ENCODE results near the gene ABCD1. TPM values are rescaled to one million over a fixed set of nuclear protein-coding genes. Genes with fewer than 3 reads are reported as not detected.
A peak's percentile ranks its signal among the peaks of the same experiment; 100 is the strongest.

The ABCD1 gene
- total RNA-seq, 1 donor from 2014 or later, result 6.6 TPM

DNA sequence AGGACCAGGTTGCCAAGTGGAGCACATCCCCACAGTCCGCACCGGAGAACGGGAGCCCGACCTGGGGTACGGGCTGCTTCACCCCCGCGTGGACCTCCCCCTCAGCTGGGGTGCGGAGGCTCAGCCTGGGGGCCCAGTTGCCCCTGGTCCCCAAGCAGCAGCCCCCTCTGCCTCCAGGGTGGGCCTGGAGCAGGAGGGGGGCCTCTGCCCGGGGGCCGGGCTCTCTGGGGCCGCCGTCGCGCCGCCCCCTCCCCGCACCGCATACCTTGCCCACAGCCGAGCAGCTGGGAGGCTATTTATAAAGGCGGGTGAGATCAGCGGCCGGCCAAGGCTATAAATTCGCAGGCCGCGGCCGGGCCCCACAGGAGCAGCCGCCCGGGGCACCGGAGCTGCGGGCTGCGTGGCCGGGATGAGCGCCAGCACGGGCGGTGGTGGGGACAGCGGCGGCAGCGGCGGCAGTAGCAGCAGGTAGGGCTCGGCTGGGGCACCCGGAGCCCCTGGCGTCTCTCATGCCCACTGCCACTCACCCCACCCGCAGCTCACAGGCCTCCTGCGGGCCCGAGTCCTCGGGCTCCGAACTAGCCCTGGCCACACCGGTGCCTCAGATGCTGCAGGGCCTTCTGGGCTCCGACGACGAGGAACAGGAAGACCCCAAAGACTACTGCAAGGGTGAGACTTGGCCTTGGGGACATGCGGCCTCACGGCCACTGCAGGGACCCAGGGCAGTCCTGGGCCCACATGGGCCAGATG lies 56.2 kb downstream of the ABCD1 start, which contains the start of gene SRPK3:
SRPK3 (plus strand) TSS at position 364 of the 750 bp plus-strand sequence; CDS start at position 410, 46 bp downstream.
- Mint-ChIP-seq H3K4me3 (peak within 1 kb of the TSS; percentile 55), H3K4me1 (peaks cover 8% of the 10 kb centered on the region), H3K27me3 (ENCODE audit: low read depth) (no peaks in the 10 kb centered on the region), H3K36me3 (ENCODE audit: low read depth) (no peaks in the 10 kb centered on the region), H3K27ac (ENCODE audit: unreplicated experiment) (peak within 1 kb of the TSS; percentile 6), H3K9me3 (no peaks in the 10 kb centered on the region)
- TF ChIP-seq, protein P1, sequence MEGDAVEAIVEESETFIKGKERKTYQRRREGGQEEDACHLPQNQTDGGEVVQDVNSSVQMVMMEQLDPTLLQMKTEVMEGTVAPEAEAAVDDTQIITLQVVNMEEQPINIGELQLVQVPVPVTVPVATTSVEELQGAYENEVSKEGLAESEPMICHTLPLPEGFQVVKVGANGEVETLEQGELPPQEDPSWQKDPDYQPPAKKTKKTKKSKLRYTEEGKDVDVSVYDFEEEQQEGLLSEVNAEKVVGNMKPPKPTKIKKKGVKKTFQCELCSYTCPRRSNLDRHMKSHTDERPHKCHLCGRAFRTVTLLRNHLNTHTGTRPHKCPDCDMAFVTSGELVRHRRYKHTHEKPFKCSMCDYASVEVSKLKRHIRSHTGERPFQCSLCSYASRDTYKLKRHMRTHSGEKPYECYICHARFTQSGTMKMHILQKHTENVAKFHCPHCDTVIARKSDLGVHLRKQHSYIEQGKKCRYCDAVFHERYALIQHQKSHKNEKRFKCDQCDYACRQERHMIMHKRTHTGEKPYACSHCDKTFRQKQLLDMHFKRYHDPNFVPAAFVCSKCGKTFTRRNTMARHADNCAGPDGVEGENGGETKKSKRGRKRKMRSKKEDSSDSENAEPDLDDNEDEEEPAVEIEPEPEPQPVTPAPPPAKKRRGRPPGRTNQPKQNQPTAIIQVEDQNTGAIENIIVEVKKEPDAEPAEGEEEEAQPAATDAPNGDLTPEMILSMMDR (conservative IDR thresholded peaks at IDR 0.05), result no peak
- DNase-seq (ENCODE audit: low read depth, low spot score), result no peak

DNA sequence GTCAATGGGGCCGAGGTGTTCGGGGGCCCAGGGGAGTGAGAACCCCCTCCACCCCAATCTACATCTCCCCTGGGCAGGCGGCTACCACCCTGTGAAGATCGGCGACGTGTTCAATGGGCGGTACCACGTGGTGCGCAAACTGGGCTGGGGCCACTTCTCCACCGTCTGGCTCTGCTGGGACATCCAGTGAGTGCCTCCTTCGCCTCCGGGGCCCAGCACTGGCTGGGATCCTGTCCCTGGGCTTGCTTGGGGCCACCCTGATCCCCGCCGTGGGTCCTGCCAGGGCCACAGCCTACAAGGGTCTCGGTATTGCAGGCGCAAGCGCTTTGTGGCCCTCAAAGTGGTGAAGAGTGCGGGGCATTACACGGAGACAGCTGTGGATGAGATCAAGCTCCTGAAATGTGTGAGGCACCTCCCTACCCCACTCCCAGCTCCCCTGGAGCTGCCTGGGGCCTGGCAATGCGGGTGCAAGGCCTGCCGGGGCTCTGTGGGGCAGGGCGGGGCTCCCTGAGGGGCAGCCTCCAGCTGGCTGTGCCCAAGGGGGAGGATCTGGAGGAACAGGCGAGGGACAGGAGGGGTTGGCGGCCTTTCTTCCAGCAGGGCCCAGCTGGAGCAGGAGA lies 56.9 kb downstream of the ABCD1 start:
- Mint-ChIP-seq H3K27ac (ENCODE audit: unreplicated experiment) (no peak overlapping the region), H3K4me3 (no peak overlapping the region), H3K27me3 (ENCODE audit: low read depth) (no peaks in the 10 kb centered on the region), H3K36me3 (ENCODE audit: low read depth) (no peaks in the 10 kb centered on the region), H3K9me3 (no peaks in the 10 kb centered on the region), H3K4me1 (peaks cover 8% of the 10 kb centered on the region)
- TF ChIP-seq, protein P1 (conservative IDR thresholded peaks at IDR 0.05), result no peak
- DNase-seq (ENCODE audit: low read depth, low spot score), result no peak

DNA sequence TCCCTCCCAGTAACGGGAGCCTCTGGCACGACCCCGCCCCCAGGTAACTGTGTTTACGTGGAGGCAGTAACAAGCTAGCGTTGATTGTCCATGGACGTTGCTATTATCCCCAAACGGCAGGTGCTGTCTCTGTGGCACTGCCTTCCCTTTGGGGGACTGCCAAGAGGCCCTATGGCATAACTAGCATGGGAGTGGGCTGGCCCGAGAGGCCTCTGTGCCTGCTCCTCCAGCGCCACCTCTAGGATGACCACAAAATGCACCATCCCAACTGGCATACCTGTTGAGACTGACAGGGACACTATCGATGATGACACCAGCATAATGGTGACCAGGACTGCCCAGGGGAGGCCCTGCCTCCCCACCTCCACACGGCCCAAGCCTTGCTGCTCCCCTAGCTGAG lies 57.7 kb downstream of the ABCD1 start:
- Mint-ChIP-seq H3K4me3 (no peak overlapping the region), H3K27ac (ENCODE audit: unreplicated experiment) (no peak overlapping the region), H3K9me3 (no peaks in the 10 kb centered on the region), H3K4me1 (peaks cover 8% of the 10 kb centered on the region), H3K36me3 (ENCODE audit: low read depth) (no peaks in the 10 kb centered on the region), H3K27me3 (ENCODE audit: low read depth) (no peaks in the 10 kb centered on the region)
- DNase-seq (ENCODE audit: low read depth, low spot score), result no peak
- TF ChIP-seq, protein P1 (conservative IDR thresholded peaks at IDR 0.05), result no peak

DNA sequence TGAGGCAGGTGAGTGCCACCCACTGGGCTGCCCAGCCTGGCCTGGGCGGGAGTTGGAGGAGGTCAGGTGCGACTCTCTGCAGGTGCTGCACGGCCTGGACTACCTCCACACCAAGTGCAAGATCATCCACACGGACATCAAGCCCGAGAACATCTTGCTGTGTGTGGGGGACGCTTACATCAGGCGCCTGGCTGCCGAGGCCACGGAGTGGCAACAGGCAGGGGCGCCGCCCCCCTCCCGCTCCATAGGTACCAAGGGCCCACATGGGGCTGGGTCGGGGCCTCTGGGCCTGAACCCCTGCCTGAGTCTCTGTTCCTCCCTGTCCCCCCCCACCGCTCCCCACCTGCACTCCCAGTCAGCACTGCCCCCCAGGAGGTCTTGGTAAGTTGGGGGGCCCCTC lies 58.2 kb downstream of the ABCD1 start:
- no peaks in the 10 kb centered on the region for H3K9me3 Mint-ChIP-seq
- peaks cover 2% of the 10 kb centered on the region for H3K36me3 Mint-ChIP-seq (ENCODE audit: low read depth)
- no peak for DNase-seq (ENCODE audit: low read depth, low spot score)
- H3K27me3 Mint-ChIP-seq (ENCODE audit: low read depth), result no peaks in the 10 kb centered on the region
- TF ChIP-seq, protein P1 (conservative IDR thresholded peaks at IDR 0.05), result no peak
- no peak overlapping the region for H3K4me3 Mint-ChIP-seq
- H3K4me1 Mint-ChIP-seq, result peaks cover 8% of the 10 kb centered on the region
- no peak overlapping the region for H3K27ac Mint-ChIP-seq (ENCODE audit: unreplicated experiment)

DNA sequence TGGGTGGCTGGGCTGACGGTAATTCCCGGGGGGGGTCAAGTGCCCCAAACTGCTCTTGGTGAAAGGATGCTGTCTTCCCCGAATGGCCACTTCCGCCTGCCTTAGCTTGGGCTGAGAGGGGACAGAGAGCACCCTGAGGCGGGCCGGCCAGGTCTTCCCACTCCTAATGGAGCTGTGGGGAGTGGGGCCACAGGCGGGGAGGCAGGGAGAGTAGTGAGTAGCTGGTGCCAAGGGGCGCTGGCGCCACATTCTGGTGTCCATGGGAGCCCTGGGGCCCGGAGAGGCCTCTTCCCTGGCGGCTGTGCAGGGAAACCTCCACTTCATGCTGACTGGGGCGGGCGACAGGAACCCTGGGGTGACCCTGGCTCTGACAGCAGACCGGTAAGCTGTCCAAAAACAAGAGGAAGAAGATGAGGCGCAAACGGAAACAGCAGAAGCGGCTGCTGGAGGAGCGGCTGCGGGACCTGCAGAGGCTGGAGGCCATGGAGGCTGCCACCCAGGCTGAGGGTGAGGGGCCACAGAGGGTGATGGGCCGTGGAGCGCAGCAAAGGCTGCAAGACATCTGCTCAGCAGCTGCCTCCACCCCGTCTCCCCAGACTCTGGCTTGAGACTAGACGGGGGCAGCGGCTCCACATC lies 58.8 kb downstream of the ABCD1 start:
- H3K4me1 Mint-ChIP-seq, result peaks cover 8% of the 10 kb centered on the region
- no peak overlapping the region for H3K27ac Mint-ChIP-seq (ENCODE audit: unreplicated experiment)
- no peak for DNase-seq (ENCODE audit: low read depth, low spot score)
- H3K36me3 Mint-ChIP-seq (ENCODE audit: low read depth), result peaks cover 2% of the 10 kb centered on the region
- H3K27me3 Mint-ChIP-seq (ENCODE audit: low read depth), result no peaks in the 10 kb centered on the region
- H3K4me3 Mint-ChIP-seq, result no peak overlapping the region
- TF ChIP-seq, protein P1 (conservative IDR thresholded peaks at IDR 0.05), result no peak
- H3K9me3 Mint-ChIP-seq, result no peaks in the 10 kb centered on the region

Data from neural crest cell (in vitro differentiated cells).